ENCODE measurements around the gene GPC6. TPM values are rescaled to one million over a fixed set of nuclear protein-coding genes. Genes with fewer than 3 reads are reported as not detected.

The GPC6 gene
- total RNA-seq, 1 experiment from 2014 or later, result 1.6 TPM

DNA sequence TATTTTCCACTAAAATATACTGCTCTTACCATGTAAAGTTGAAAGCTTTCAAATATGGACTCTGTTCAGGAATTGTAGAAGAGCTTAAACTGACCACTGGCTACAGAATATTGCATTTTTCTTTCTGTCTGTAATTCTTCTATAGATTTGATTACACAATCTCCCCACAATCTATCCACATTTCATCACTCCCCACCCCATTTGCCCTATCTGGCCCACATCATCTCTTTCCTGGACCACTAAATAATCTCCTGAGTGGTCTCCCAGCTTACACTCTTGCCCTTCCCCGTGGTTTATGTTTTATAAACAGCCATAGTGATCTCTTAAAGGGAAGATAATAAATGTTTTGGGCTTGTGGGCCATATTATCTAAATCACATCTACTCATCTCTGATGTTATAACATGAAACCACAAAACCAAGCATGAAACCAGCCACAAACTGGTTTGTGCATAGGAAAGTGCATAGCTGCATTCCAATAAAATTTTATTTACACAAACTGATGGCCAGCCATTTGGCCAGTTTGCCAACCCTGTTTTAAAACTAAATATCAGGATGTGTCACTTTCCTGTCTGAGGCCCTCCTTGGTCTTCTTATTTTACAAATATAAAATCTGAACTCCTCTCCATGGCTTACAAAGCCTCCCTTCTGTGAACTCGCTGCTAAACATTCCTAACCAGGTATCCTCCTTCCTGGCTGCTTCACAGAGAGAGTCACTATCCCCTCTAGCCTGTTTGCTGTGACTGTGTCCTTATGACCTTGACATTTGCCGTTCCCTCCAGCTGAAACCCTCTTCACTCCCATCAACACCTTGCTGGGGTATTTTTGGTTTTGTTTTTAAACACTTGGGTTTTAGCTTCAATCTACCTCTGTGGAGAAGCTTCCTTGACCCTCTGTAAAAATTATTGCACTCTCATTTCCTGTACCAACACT lies 500.9 kb downstream of the GPC6 start:
- peak; percentile 78 to 93 for DNase-seq (ENCODE audit: low read depth in 1 of 2, low spot score in 2 of 2)
- Histone ChIP-seq H3K4me1 (replicated peaks) (peaks cover 39% of the 10 kb centered on the region), H3K9me3 (replicated peaks) (no peaks in the 10 kb centered on the region), H3K27ac (peak overlapping the region; percentile 1; the same call in 1 of the 2 replicates), H3K4me3 (no peak overlapping the region), H3K36me3 (no peaks in the 10 kb centered on the region), H3K27me3 (replicated peaks) (peaks cover 7% of the 10 kb centered on the region)

DNA sequence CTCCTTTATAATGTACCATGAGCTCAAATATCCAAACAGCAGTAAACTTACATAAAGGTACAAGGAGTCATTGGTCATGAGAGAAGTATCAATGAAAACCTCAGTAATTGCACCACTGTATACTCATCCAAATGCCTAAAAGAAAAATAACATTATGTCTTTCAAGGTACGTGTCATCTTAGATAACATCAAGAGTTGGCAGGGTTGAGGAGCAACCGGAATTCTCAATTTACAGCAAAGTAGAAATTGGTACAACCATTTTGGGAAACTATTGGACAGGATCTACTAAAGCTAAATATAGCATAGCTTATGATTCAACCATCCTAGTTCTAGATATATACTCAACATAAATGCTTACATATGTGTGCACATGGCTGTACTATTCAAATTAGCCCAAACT lies 502.8 kb downstream of the GPC6 start:
- no peak for DNase-seq (ENCODE audit: low read depth in 1 of 2, low spot score in 2 of 2)
- no peaks in the 10 kb centered on the region for H3K9me3 ChIP-seq (replicated peaks)
- peaks cover 39% of the 10 kb centered on the region for H3K4me1 ChIP-seq (replicated peaks)
- no peak overlapping the region for H3K27ac ChIP-seq
- no peak overlapping the region for H3K4me3 ChIP-seq
- H3K27me3 ChIP-seq (replicated peaks), result peaks cover 3% of the 10 kb centered on the region
- H3K36me3 ChIP-seq, result no peaks in the 10 kb centered on the region

DNA sequence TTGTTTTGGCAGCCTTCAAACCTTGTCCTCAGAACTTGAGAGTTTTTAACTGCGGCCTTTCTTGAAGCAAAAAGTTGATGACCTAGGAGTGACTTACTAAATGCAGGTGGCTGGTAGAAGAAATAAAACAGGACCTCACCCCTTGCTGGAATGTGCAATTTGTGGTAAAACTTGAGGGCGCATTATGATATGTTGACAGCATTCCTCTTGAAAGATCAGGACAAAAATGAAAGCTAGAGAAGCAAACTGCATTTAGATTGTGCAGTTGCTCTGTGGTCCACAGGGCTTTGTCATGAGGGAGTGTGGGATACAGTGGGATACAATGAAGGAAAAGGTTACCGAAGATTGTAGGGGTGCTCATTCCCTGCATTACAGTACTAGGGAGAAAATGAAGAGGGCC lies 504.2 kb downstream of the GPC6 start:
- H3K36me3 ChIP-seq, result no peaks in the 10 kb centered on the region
- H3K4me1 ChIP-seq (replicated peaks), result peaks cover 39% of the 10 kb centered on the region
- no peaks in the 10 kb centered on the region for H3K9me3 ChIP-seq (replicated peaks)
- no peak overlapping the region for H3K27ac ChIP-seq
- no peak overlapping the region for H3K4me3 ChIP-seq
- DNase-seq (ENCODE audit: low read depth in 1 of 2, low spot score in 2 of 2), result peak in 1 of 2 experiments; percentile 79
- peaks cover 3% of the 10 kb centered on the region; the same call in 1 of the 2 replicates for H3K27me3 ChIP-seq (replicated peaks)

- no peak for DNase-seq (ENCODE audit: low read depth in 1 of 2, low spot score in 2 of 2)
- Histone ChIP-seq H3K9me3 (replicated peaks) (no peaks in the 10 kb centered on the region), H3K27me3 (replicated peaks) (peaks cover 3% of the 10 kb centered on the region; the same call in 1 of the 2 replicates), H3K36me3 (no peaks in the 10 kb centered on the region), H3K27ac (no peak overlapping the region), H3K4me1 (replicated peaks) (peaks cover 25% of the 10 kb centered on the region), H3K4me3 (no peak overlapping the region)
Measured at GRCh38 chr13:93732186-93732585, 505.6 kb downstream of the GPC6 start.

GRCh38 chr13:93736081-93736480 lies 509.5 kb downstream of the GPC6 start:
- no peaks in the 10 kb centered on the region for H3K36me3 ChIP-seq
- H3K9me3 ChIP-seq (replicated peaks), result no peaks in the 10 kb centered on the region
- peaks cover 3% of the 10 kb centered on the region; the same call in 1 of the 2 replicates for H3K27me3 ChIP-seq (replicated peaks)
- no peak overlapping the region for H3K4me3 ChIP-seq
- no peak overlapping the region for H3K27ac ChIP-seq
- peaks cover 15% of the 10 kb centered on the region for H3K4me1 ChIP-seq (replicated peaks)
- no peak for DNase-seq (ENCODE audit: low read depth in 1 of 2, low spot score in 2 of 2)

DNA sequence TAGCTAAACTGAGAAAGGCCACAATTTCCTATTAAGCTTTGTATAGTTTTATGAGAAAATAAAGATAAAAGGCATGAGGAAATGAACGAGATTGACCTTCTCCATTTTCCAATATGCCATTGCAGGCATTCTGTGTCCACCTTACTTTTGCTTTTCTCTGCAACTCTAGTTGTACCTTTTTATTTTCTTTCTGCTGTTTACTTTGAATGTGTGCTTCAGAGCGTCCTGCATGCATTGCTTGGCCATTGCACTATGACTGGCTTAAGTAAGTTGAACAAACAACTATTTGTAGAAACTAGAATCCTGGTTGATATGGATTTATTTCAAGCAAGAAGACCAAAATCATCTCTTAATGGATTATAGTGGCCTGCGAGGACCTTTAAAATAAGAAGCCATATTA lies 510.3 kb downstream of the GPC6 start:
- H3K27me3 ChIP-seq (replicated peaks), result peaks cover 3% of the 10 kb centered on the region; the same call in 1 of the 2 replicates
- H3K4me1 ChIP-seq (replicated peaks), result peaks cover 11% of the 10 kb centered on the region
- H3K9me3 ChIP-seq (replicated peaks), result no peaks in the 10 kb centered on the region
- H3K4me3 ChIP-seq, result no peak overlapping the region
- no peaks in the 10 kb centered on the region for H3K36me3 ChIP-seq
- DNase-seq (ENCODE audit: low read depth in 1 of 2, low spot score in 2 of 2), result no peak
- no peak overlapping the region for H3K27ac ChIP-seq

DNA sequence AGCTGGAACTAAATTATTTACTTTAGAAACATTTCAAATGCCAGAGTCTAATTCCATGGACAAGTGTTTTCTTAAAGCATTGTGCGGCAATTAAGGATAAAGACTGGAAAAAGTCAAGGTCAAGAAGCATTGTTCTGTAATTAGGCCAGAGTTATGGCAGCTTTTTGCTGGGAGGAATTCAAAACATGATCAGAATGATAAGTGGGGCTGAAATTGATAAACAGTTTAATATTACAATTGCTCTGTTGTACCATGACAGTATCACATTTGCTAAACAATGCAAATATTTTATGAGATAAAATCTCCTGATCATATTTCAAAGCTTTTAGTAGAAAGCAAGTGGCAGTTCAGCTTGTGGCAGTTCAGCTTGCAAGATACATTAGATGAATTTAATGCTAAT lies 513.7 kb downstream of the GPC6 start:
- no peaks in the 10 kb centered on the region for H3K9me3 ChIP-seq (replicated peaks)
- H3K27me3 ChIP-seq (replicated peaks), result no peaks in the 10 kb centered on the region
- no peak overlapping the region for H3K27ac ChIP-seq
- peak in 1 of 2 experiments; percentile 91 for DNase-seq (ENCODE audit: low read depth in 1 of 2, low spot score in 2 of 2)
- H3K4me3 ChIP-seq, result no peak overlapping the region
- H3K4me1 ChIP-seq (replicated peaks), result peaks cover 17% of the 10 kb centered on the region
- H3K36me3 ChIP-seq, result no peaks in the 10 kb centered on the region

- no peak overlapping the region for H3K4me3 ChIP-seq
- DNase-seq (ENCODE audit: low read depth in 1 of 2, low spot score in 2 of 2), result peak in 1 of 2 experiments; percentile 65
- H3K9me3 ChIP-seq (replicated peaks), result no peaks in the 10 kb centered on the region
- H3K36me3 ChIP-seq, result no peaks in the 10 kb centered on the region
- no peak overlapping the region for H3K27ac ChIP-seq
- peaks cover 8% of the 10 kb centered on the region for H3K27me3 ChIP-seq (replicated peaks)
- peaks cover 17% of the 10 kb centered on the region for H3K4me1 ChIP-seq (replicated peaks)
Measured at GRCh38 chr13:93744033-93744432, 517.4 kb downstream of the GPC6 start.

DNA sequence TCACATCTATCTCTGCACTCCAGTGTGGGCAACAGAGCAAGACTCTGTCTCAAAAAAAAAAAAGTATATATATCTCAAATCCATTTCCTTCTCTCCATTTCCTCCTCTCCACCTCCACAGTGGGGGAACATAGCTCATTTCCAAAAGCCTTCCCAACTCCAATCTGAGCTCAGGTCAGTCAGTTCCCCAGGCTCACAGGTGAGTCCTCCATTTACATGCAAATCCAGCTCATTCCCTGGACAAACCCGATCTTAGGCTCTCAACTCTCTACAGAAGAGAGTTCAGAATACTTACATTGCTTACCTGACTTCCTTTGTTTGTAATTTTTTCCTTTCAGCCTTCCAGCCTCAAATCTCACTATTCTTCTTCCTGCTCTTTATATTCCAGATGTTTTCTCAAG lies 518.3 kb downstream of the GPC6 start:
- H3K9me3 ChIP-seq (replicated peaks), result no peaks in the 10 kb centered on the region
- H3K27me3 ChIP-seq (replicated peaks), result peaks cover 15% of the 10 kb centered on the region
- H3K4me3 ChIP-seq, result no peak overlapping the region
- no peak for DNase-seq (ENCODE audit: low read depth in 1 of 2, low spot score in 2 of 2)
- peaks cover 13% of the 10 kb centered on the region for H3K4me1 ChIP-seq (replicated peaks)
- no peaks in the 10 kb centered on the region for H3K36me3 ChIP-seq
- no peak overlapping the region for H3K27ac ChIP-seq

GRCh38 chr13:93745884-93746283 lies 519.3 kb downstream of the GPC6 start:
- Histone ChIP-seq H3K27me3 (replicated peaks) (peaks cover 18% of the 10 kb centered on the region), H3K36me3 (no peaks in the 10 kb centered on the region), H3K4me1 (replicated peaks) (peaks cover 6% of the 10 kb centered on the region), H3K4me3 (no peak overlapping the region), H3K27ac (no peak overlapping the region), H3K9me3 (replicated peaks) (no peaks in the 10 kb centered on the region)
- no peak for DNase-seq (ENCODE audit: low read depth in 1 of 2, low spot score in 2 of 2)

DNA sequence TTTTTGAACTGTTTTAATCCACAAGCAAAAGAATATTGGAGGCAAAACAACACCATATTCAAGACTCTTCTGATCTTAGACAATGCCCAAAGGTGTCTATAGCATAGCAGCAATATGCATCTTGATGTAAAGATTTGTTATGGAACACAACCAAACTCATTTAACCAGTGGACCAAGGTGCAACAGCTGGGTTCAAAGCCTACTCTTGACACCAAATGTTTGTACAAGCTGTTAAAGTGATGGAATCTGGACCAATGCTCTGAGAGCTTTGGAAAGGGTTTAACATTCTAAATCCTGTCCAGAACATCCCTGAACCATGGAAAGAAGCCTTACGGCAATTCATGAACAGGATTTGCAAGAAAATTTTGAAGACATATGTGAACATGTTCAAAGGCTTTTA lies 520.0 kb downstream of the GPC6 start:
- Histone ChIP-seq H3K27ac (no peak overlapping the region), H3K27me3 (replicated peaks) (peaks cover 18% of the 10 kb centered on the region), H3K9me3 (replicated peaks) (no peaks in the 10 kb centered on the region), H3K4me3 (no peak overlapping the region), H3K4me1 (replicated peaks) (peaks cover 6% of the 10 kb centered on the region), H3K36me3 (no peaks in the 10 kb centered on the region)
- DNase-seq (ENCODE audit: low read depth in 1 of 2, low spot score in 2 of 2), result no peak

- H3K4me3 ChIP-seq, result no peak overlapping the region
Measured at GRCh38 chr13:93750676-93751075, 524.1 kb downstream of the GPC6 start.

DNA sequence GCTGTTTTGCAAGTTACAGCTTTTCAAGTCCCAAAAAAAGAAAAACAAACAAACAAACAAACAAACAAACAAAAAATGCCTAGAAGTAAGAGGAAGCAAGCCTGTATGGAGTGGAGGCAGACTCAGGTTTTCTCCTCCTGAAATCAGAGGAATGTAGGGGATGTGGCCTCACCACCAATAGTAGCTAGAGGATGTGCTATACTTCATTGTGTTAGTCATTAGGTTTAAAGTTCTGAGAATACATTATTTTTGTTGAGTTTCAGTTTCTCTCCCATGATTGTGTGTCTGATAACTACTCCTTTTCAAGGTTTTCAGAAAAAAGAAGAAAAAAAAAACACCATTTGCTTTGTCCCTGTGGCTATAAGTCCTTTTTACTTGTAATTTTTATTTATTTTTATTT lies 524.5 kb downstream of the GPC6 start:
- no peak overlapping the region for H3K4me3 ChIP-seq
- peaks cover 13% of the 10 kb centered on the region for H3K27me3 ChIP-seq (replicated peaks)
- no peak for DNase-seq (ENCODE audit: low read depth in 1 of 2, low spot score in 2 of 2)
- no peaks in the 10 kb centered on the region for H3K4me1 ChIP-seq (replicated peaks)
- no peaks in the 10 kb centered on the region for H3K36me3 ChIP-seq
- H3K27ac ChIP-seq, result no peak overlapping the region
- no peaks in the 10 kb centered on the region for H3K9me3 ChIP-seq (replicated peaks)

More at GRCh38 chr13:93750676-93751075, 524.1 kb downstream of the GPC6 start:
- peaks cover 17% of the 10 kb centered on the region for H3K27me3 ChIP-seq (replicated peaks)
- no peaks in the 10 kb centered on the region for H3K36me3 ChIP-seq
- DNase-seq (ENCODE audit: low read depth in 1 of 2, low spot score in 2 of 2), result no peak
- H3K27ac ChIP-seq, result no peak overlapping the region
- no peaks in the 10 kb centered on the region for H3K9me3 ChIP-seq (replicated peaks)
- H3K4me1 ChIP-seq (replicated peaks), result no peaks in the 10 kb centered on the region

DNA sequence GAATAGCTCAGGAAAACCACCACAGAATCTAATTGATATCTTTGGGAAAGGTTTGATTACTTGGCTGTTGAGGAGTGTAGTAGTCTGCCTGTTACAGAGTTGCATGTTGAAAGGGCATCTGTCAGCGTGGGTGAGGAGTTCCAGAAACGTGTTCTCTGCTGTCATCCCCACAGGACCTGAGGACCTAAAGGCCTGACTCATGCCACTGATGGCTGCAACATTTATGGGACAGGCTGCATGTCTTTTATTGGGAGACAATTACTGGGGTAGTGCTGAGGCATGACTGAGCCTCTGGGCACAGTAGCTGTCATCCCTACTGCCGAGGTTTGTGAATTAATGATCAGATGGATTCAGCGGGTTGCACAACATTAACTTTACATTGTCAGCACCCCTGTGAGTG lies 525.9 kb downstream of the GPC6 start:
- Histone ChIP-seq H3K4me3 (no peak overlapping the region), H3K9me3 (replicated peaks) (no peaks in the 10 kb centered on the region), H3K4me1 (replicated peaks) (no peaks in the 10 kb centered on the region), H3K36me3 (no peaks in the 10 kb centered on the region), H3K27me3 (replicated peaks) (peaks cover 10% of the 10 kb centered on the region), H3K27ac (no peak overlapping the region)
- DNase-seq (ENCODE audit: low read depth in 1 of 2, low spot score in 2 of 2), result no peak

Data from SJSA1 (cell line).